Stimulated activated naive CD8-positive, alpha-beta T cell treated with anti-CD3 and anti-CD28 coated beads, Interleukin-15, Interleukin-2, amounts not matched to agents 100 ng/mL and 50 ng/mL, for 24 hours (primary cell): ENCODE measurements around the gene RBM20.

ENCODE experiments used
- H3K27ac Mint-ChIP-seq: one replicate; pipeline ENCODE4 v1.8.0; 2021; ENCODE audit warnings: mild to moderate bottlenecking, mixed read lengths
- H3K27me3 Mint-ChIP-seq: one replicate; pipeline ENCODE4 v1.8.0; 2021; ENCODE audit warnings: mixed read lengths
- H3K36me3 Mint-ChIP-seq: one replicate; pipeline ENCODE4 v1.8.0; 2021; ENCODE audit warnings: low read depth, mixed read lengths
- H3K4me1 Mint-ChIP-seq: one replicate; pipeline ENCODE4 v1.8.0; 2021; ENCODE audit warnings: low read depth, mixed read lengths
- H3K4me3 Mint-ChIP-seq: one replicate; pipeline ENCODE4 v1.8.0; 2021; ENCODE audit warnings: mild to moderate bottlenecking, mixed read lengths
- H3K9me3 Mint-ChIP-seq: one replicate; pipeline ENCODE4 v1.8.0; 2021; ENCODE audit warnings: mixed read lengths

Gene RBM20

GRCh38 chr10:110735620-110736027, 91.5 kb downstream of the RBM20 start:
- Mint-ChIP-seq H3K27me3 (peaks cover 47% of the 10 kb centered on the region), H3K9me3 (no peaks in the 10 kb centered on the region), H3K27ac (no peak overlapping the region), H3K4me3 (no peak overlapping the region), H3K36me3 (no peaks in the 10 kb centered on the region), H3K4me1 (peaks cover 5% of the 10 kb centered on the region)

GRCh38 chr10:110737886-110738634, 93.9 kb downstream of the RBM20 start:
- Mint-ChIP-seq H3K4me3 (no peak overlapping the region), H3K27ac (no peak overlapping the region), H3K4me1 (peaks cover 5% of the 10 kb centered on the region), H3K9me3 (no peaks in the 10 kb centered on the region), H3K36me3 (no peaks in the 10 kb centered on the region), H3K27me3 (peaks cover 25% of the 10 kb centered on the region)

- Mint-ChIP-seq H3K9me3 (no peaks in the 10 kb centered on the region), H3K36me3 (no peaks in the 10 kb centered on the region), H3K4me3 (no peak overlapping the region), H3K27me3 (peaks cover 12% of the 10 kb centered on the region), H3K4me1 (peaks cover 5% of the 10 kb centered on the region), H3K27ac (no peak overlapping the region)
Observed at GRCh38 chr10:110739811-110740271, 95.7 kb downstream of the RBM20 start.

GRCh38 chr10:110742801-110743200, 98.7 kb downstream of the RBM20 start:
- Mint-ChIP-seq H3K9me3 (no peaks in the 10 kb centered on the region), H3K36me3 (no peaks in the 10 kb centered on the region), H3K27ac (no peak overlapping the region), H3K27me3 (no peaks in the 10 kb centered on the region), H3K4me3 (no peak overlapping the region), H3K4me1 (peaks cover 19% of the 10 kb centered on the region)

GRCh38 chr10:110744782-110745181, 100.6 kb downstream of the RBM20 start:
- Mint-ChIP-seq H3K4me1 (peaks cover 35% of the 10 kb centered on the region), H3K4me3 (no peak overlapping the region), H3K27ac (no peak overlapping the region), H3K9me3 (peaks cover 12% of the 10 kb centered on the region), H3K36me3 (peaks cover 11% of the 10 kb centered on the region), H3K27me3 (no peaks in the 10 kb centered on the region)

GRCh38 chr10:110746254-110746826, 102.2 kb downstream of the RBM20 start:
- Mint-ChIP-seq H3K27ac (peak overlapping the region; percentile 32), H3K36me3 (peaks cover 21% of the 10 kb centered on the region), H3K4me1 (peaks cover 47% of the 10 kb centered on the region), H3K4me3 (no peak overlapping the region), H3K27me3 (no peaks in the 10 kb centered on the region), H3K9me3 (peaks cover 18% of the 10 kb centered on the region)

- H3K4me1 Mint-ChIP-seq: peaks cover 55% of the 10 kb centered on the region
Observed at GRCh38 chr10:110746969-110747608, 103.0 kb downstream of the RBM20 start.

GRCh38 chr10:110747609-110748464, 103.7 kb downstream of the RBM20 start:
- Mint-ChIP-seq H3K9me3 (peaks cover 18% of the 10 kb centered on the region), H3K27me3 (no peaks in the 10 kb centered on the region), H3K27ac (peak overlapping the region; percentile 83), H3K36me3 (peaks cover 21% of the 10 kb centered on the region), H3K4me1 (peaks cover 61% of the 10 kb centered on the region), H3K4me3 (peak overlapping the region; percentile 14)

More at GRCh38 chr10:110746969-110747608, 103.0 kb downstream of the RBM20 start:
- H3K27me3 Mint-ChIP-seq: no peaks in the 10 kb centered on the region
- H3K9me3 Mint-ChIP-seq: peaks cover 18% of the 10 kb centered on the region
- peaks cover 21% of the 10 kb centered on the region for H3K36me3 Mint-ChIP-seq
- peak overlapping the region; percentile 79 for H3K27ac Mint-ChIP-seq
- H3K4me3 Mint-ChIP-seq: peak overlapping the region; percentile 14

- no peaks in the 10 kb centered on the region for H3K27me3 Mint-ChIP-seq
- peak overlapping the region; percentile 83 for H3K27ac Mint-ChIP-seq
- peaks cover 21% of the 10 kb centered on the region for H3K36me3 Mint-ChIP-seq
- H3K4me1 Mint-ChIP-seq: peaks cover 70% of the 10 kb centered on the region
- H3K9me3 Mint-ChIP-seq: peaks cover 18% of the 10 kb centered on the region
- H3K4me3 Mint-ChIP-seq: peak overlapping the region; percentile 3
Observed at GRCh38 chr10:110748970-110749369, 104.8 kb downstream of the RBM20 start.

- H3K9me3 Mint-ChIP-seq: peaks cover 18% of the 10 kb centered on the region
- no peaks in the 10 kb centered on the region for H3K27me3 Mint-ChIP-seq
- H3K27ac Mint-ChIP-seq: peak overlapping the region; percentile 87
- peaks cover 83% of the 10 kb centered on the region for H3K4me1 Mint-ChIP-seq
- no peak overlapping the region for H3K4me3 Mint-ChIP-seq
- peaks cover 21% of the 10 kb centered on the region for H3K36me3 Mint-ChIP-seq
Observed at GRCh38 chr10:110750931-110751330, 106.8 kb downstream of the RBM20 start.

- Mint-ChIP-seq H3K9me3 (peaks cover 18% of the 10 kb centered on the region), H3K27me3 (no peaks in the 10 kb centered on the region), H3K4me1 (peaks cover 78% of the 10 kb centered on the region), H3K27ac (peak overlapping the region; percentile 87), H3K36me3 (peaks cover 21% of the 10 kb centered on the region), H3K4me3 (peak overlapping the region; percentile 52)
Observed at GRCh38 chr10:110751850-110752249, 107.7 kb downstream of the RBM20 start.

- Mint-ChIP-seq H3K27ac (peak overlapping the region; percentile 83), H3K4me1 (peaks cover 62% of the 10 kb centered on the region), H3K27me3 (peaks cover 4% of the 10 kb centered on the region), H3K9me3 (peaks cover 18% of the 10 kb centered on the region), H3K36me3 (peaks cover 21% of the 10 kb centered on the region), H3K4me3 (no peak overlapping the region)
Observed at GRCh38 chr10:110753462-110753861, 109.3 kb downstream of the RBM20 start.

GRCh38 chr10:110754375-110755105, 110.4 kb downstream of the RBM20 start:
- no peak overlapping the region for H3K27ac Mint-ChIP-seq
- no peak overlapping the region for H3K4me3 Mint-ChIP-seq
- peaks cover 12% of the 10 kb centered on the region for H3K36me3 Mint-ChIP-seq
- peaks cover 4% of the 10 kb centered on the region for H3K27me3 Mint-ChIP-seq
- H3K9me3 Mint-ChIP-seq: peaks cover 9% of the 10 kb centered on the region
- peaks cover 53% of the 10 kb centered on the region for H3K4me1 Mint-ChIP-seq

GRCh38 chr10:110755781-110756180, 111.6 kb downstream of the RBM20 start:
- Mint-ChIP-seq H3K4me1 (peaks cover 41% of the 10 kb centered on the region), H3K27ac (no peak overlapping the region), H3K36me3 (no peaks in the 10 kb centered on the region), H3K9me3 (no peaks in the 10 kb centered on the region), H3K4me3 (no peak overlapping the region), H3K27me3 (peaks cover 4% of the 10 kb centered on the region)
